HepG2 (cell line): ENCODE measurements around the gene SMCO4. TPM values are rescaled to one million over a fixed set of nuclear protein-coding genes. Genes with fewer than 3 reads are reported as not detected.
A peak's percentile ranks its signal among the peaks of the same experiment; 100 is the strongest.

Source experiments
- ATAC-seq: fragments of 200-7000 bp; cut with Tn5 transposase; 3 replicates; pipeline ENCODE4 v1.9.1; 2020; ENCODE audit warnings: mild to moderate bottlenecking, moderate library complexity
- BruUV-seq: library from RNA; stranded (reverse); fragments of 400-500 nt; replicated peaks from 2 replicates; lab custom pipeline; 2021; lab: Mats Ljungman, UMichigan
- CTCF ChIA-PET: fragments of 300-600 bp; formaldehyde crosslinking; extraction: SDS; loops from one replicate; lab custom pipeline; 2021; ENCODE audit warnings: low total read pairs, inconsistent platforms, low intra/inter-chr PET ratio; lab: Yijun Ruan, JAX
- POLR2A ChIA-PET: fragments of 350-600 bp; sonication (Branson Sonifier 250); formaldehyde crosslinking; loops from one replicate; lab custom pipeline; 2020; ENCODE audit warnings: antibody characterized with exemption, inconsistent platforms; lab: Yijun Ruan, JAX
- DNase-seq: peaks from one replicate; pipeline ENCODE4 v3.0.0-alpha.2; 2015; ENCODE audit warnings: low spot score
- FAIRE-seq: peaks from 3 replicates; lab custom pipeline; 2011; peaks lifted over from hg19 to GRCh38; lab: Jason Lieb, UNC
- H2AFZ ChIP-seq: one replicate; pipeline ENCODE4 v1.6.1; 2011; ENCODE audit warnings: low read length, inconsistent platforms
- H3K27ac ChIP-seq: fragments of 300-600 bp; 3 replicates; pipeline ENCODE4 v1.8.0; 2011; ENCODE audit warnings: mixed run types, mild to moderate bottlenecking, mixed read lengths, low read length, inconsistent platforms; ENCODE audit not compliant: insufficient read depth; ENCODE audit errors: extremely low read length
- H3K27me3 ChIP-seq, 2 experiments: fragments of 200-600 bp in 1 of 2; 2 replicates in 1 of 2; 3 replicates in 1 of 2; pipeline versions ENCODE4 v1.6.0 to v1.8.0; 2011; ENCODE audit warnings: low read length in 2 of 2, mild to moderate bottlenecking in 2 of 2, moderate library complexity in 2 of 2, inconsistent platforms in 1 of 2; ENCODE audit not compliant: insufficient read depth in 2 of 2, control insufficient read depth in 1 of 2
- H3K36me3 ChIP-seq, 2 experiments: fragments of 200-600 bp in 1 of 2; replicated peaks in 1 of 2; 2 replicates in 1 of 2; 3 replicates in 1 of 2; pipeline versions ENCODE4 v1.5.1 to v1.8.0; 2011; ENCODE audit warnings: low read length in 2 of 2, inconsistent platforms in 1 of 2; ENCODE audit not compliant: insufficient read depth in 2 of 2, control insufficient read depth in 1 of 2
- H3K4me1 ChIP-seq: 2 replicates; pipeline ENCODE4 v1.5.1; 2012; ENCODE audit warnings: low read length, inconsistent platforms; ENCODE audit not compliant: insufficient read depth
- H3K4me2 ChIP-seq: 2 replicates; pipeline ENCODE4 v1.6.0; 2011; ENCODE audit warnings: low read depth, low read length, inconsistent platforms
- H3K4me3 ChIP-seq, 3 experiments: fragments of 200-600 bp in 1 of 3; sonication (generic), shearing (Covaris generic) in 1 of 3; replicated peaks in 1 of 3; 2 replicates each; pipeline ENCODE4 v1.5.1; 2011 to 2016; ENCODE audit warnings: low read length in 3 of 3, inconsistent platforms in 2 of 3, low read depth in 2 of 3, mild to moderate bottlenecking in 2 of 3, control low read depth in 1 of 3, mixed read lengths in 1 of 3; ENCODE audit not compliant: insufficient read depth in 1 of 3
- H3K79me2 ChIP-seq: one replicate; pipeline ENCODE4 v1.6.1; 2011; ENCODE audit warnings: low read length, inconsistent platforms; ENCODE audit not compliant: insufficient read depth
- H3K9ac ChIP-seq: 2 replicates; pipeline ENCODE4 v1.6.0; 2011; ENCODE audit warnings: mild to moderate bottlenecking, low read depth, low read length, inconsistent platforms; ENCODE audit not compliant: insufficient read depth
- H3K9me3 ChIP-seq: 2 replicates; pipeline ENCODE4 v1.5.1; 2012; ENCODE audit warnings: mild to moderate bottlenecking, low read length
- H4K20me1 ChIP-seq: 2 replicates; pipeline ENCODE4 v1.6.0; 2011; ENCODE audit warnings: inconsistent platforms, mild to moderate bottlenecking, low read length, moderate library complexity; ENCODE audit not compliant: insufficient read depth
- DMAP1 ChIP-seq: IDR thresholded peaks from 2 replicates; pipeline ENCODE4 v1.6.1; 2016
- HDAC2 ChIP-seq: sonication (generic); formaldehyde crosslinking; IDR thresholded peaks from 2 replicates; pipeline ENCODE4 v1.4.0; 2020; ENCODE audit warnings: missing genetic modification reagents
- HNF4G ChIP-seq, 2 experiments: sonication (generic) in 1 of 2; formaldehyde crosslinking in 1 of 2; IDR thresholded peaks; 2 replicates each; pipeline versions ENCODE4 v1.4.0 to v1.6.1; 2011 to 2020; ENCODE audit warnings: borderline replicate concordance in 2 of 2, low read depth in 2 of 2, mild to moderate bottlenecking in 2 of 2, low read length in 1 of 2, missing genetic modification reagents in 1 of 2, moderate library complexity in 1 of 2
- KDM5A ChIP-seq: fragments of 200-600 bp; sonication (generic); IDR thresholded peaks from 2 replicates; pipeline ENCODE4 v1.7.0; 2018; ENCODE audit warnings: antibody characterized with exemption, mild to moderate bottlenecking, low read length, borderline replicate concordance
- MIER3 ChIP-seq: IDR thresholded peaks from 2 replicates; pipeline ENCODE4 v1.6.1; 2016; ENCODE audit warnings: missing compliant biosample characterization, borderline replicate concordance
- NFIC ChIP-seq: IDR thresholded peaks from 2 replicates; pipeline ENCODE4 v1.6.1; 2012; ENCODE audit warnings: mild to moderate bottlenecking, low read length, inconsistent platforms
- PLRG1 ChIP-seq: fragments of 450-650 bp; conservative IDR thresholded peaks from 2 replicates; pipeline ENCODE4 v1.6.1; 2016
- TARDBP ChIP-seq: sonication (generic); formaldehyde crosslinking; IDR thresholded peaks from 2 replicates; pipeline ENCODE4 v1.8.0; 2022; ENCODE audit warnings: mild to moderate bottlenecking, missing genetic modification reagents
- WGBS: methylation state at CpG from one replicate; pipeline ENCODE4 v1.1.6; 2017; ENCODE audit warnings: low lambda C conversion rate; 5-methylcytosine and 5-hydroxymethylcytosine counted together
- in situ Hi-C: cut with HindIII; loops from 2 replicates; pipeline ENCODE4 v1.10.0; 2017; ENCODE audit warnings: low pct_unique_long_range_greater_than_20kb; ENCODE audit not compliant: extremely low pct_ligation_motif_present
- intact Hi-C: fragments of 100-400 bp; cut with micrococcal nuclease; formaldehyde crosslinking; loops from one replicate; pipeline ENCODE4 v1.10.0; 2022; ENCODE audit not compliant: unreplicated experiment
- polyA plus RNA-seq, 8 experiments: library from polyadenylated mRNA; depleted of rRNA in 3 of 8; stranded (reverse) in 7 of 8; unstranded in 1 of 8; fragments of >200 nt; fragmentation: Illumina TruSeq in 4 of 8; extraction: Trizol in 4 of 8; gene quantifications; 2 replicates each; pipeline versions ENCODE4 v1.2.1 to v1.2.3, GENCODE V29; 2011 to 2016; ENCODE audit warnings: low read depth in 4 of 8, missing spikeins in 1 of 8, mixed read lengths in 1 of 8; ENCODE audit not compliant: insufficient read depth in 1 of 8
- total RNA-seq, 5 experiments: library from RNA; depleted of rRNA; stranded (reverse); fragments of >200 nt; fragmentation: Illumina TruSeq; extraction: Trizol; gene quantifications; 2 replicates each; pipeline ENCODE4 v1.2.3, GENCODE V29; 2016; ENCODE audit warnings: low read depth in 1 of 5
- TF ChIP-seq, protein P1 (sequence below): sonication (generic); formaldehyde crosslinking; conservative IDR thresholded peaks from 2 replicates; pipeline ENCODE4 v1.8.0; 2022; ENCODE audit warnings: missing genetic modification reagents
- TF ChIP-seq, protein P2 (sequence below): sonication (generic); formaldehyde crosslinking; IDR thresholded peaks from 2 replicates; pipeline ENCODE4 v1.4.0; 2020; ENCODE audit warnings: missing genetic modification reagents, borderline replicate concordance
- TF ChIP-seq, protein P3 (sequence below), 2 experiments: fragments of 450-650 bp in 1 of 2; sonication (generic) in 1 of 2; formaldehyde crosslinking; IDR thresholded peaks; 2 replicates each; pipeline versions ENCODE4 v1.5.0 to v1.8.0; 2020 to 2022; ENCODE audit warnings: mild to moderate bottlenecking in 1 of 2, missing genetic modification reagents in 1 of 2
- TF ChIP-seq, protein P4 (sequence below): sonication (generic); formaldehyde crosslinking; IDR thresholded peaks from 2 replicates; pipeline ENCODE4 v1.8.1; 2023; ENCODE audit warnings: mild to moderate bottlenecking, moderate library complexity, missing genetic modification reagents
- TF ChIP-seq, protein P5 (sequence below): sonication (generic); formaldehyde crosslinking; IDR thresholded peaks from 2 replicates; pipeline ENCODE4 v1.4.0; 2020; ENCODE audit warnings: mild to moderate bottlenecking, low read depth, missing genetic modification reagents

The SMCO4 gene
- total and polyA plus RNA-seq, 2 of the 13 experiments (the other 11 are each of a cell fraction or from before 2014, with no cell fraction given): 10.6 to 28.5 TPM

DNA sequence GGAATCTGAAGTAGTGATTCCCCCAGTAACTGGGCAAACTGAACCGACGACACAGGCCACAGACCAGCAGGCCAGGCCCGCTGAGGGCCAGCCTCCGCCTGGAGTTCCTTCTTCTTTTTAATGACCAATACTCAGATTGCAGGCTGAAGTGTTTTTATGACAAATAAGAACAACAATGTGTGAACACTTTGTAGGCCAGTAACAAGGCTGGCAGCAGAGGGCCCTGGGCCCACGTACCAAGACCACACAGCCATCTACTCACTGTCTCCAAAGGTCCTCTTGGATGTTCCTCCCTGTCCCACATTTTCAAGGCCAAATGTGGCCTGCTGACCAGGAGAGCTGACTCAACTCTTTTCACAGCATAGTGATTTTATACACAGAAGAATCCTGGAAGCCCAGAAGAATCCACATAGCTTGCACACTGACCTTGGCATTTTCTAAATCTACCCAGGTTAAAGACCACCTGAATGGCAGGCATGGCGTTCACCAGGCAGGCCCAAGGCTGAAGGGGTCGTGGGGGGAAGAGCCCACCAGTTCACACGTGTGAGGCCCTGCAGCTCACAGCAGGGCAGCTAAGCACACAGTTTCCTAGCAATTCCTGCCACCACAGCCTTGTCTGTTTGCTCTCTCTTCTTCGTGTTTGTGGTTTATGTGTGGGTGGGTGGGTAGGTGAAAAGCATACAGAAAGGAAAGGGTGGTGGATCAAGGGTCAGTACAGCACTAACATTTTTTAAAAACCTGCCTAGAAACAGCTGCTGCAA, 13.3 kb downstream of the SMCO4 start:
- no TSS peak for BruUV-seq
- peak; percentile 84 for ATAC-seq
- in situ Hi-C loops: loop anchor here (5.0 kb wide), 1 partner anchor 38 kb away; no protein-coding TSS in a partner anchor
- TF ChIP-seq, protein P1, sequence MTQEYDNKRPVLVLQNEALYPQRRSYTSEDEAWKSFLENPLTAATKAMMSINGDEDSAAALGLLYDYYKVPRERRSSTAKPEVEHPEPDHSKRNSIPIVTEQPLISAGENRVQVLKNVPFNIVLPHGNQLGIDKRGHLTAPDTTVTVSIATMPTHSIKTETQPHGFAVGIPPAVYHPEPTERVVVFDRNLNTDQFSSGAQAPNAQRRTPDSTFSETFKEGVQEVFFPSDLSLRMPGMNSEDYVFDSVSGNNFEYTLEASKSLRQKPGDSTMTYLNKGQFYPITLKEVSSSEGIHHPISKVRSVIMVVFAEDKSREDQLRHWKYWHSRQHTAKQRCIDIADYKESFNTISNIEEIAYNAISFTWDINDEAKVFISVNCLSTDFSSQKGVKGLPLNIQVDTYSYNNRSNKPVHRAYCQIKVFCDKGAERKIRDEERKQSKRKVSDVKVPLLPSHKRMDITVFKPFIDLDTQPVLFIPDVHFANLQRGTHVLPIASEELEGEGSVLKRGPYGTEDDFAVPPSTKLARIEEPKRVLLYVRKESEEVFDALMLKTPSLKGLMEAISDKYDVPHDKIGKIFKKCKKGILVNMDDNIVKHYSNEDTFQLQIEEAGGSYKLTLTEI (CRISPR knock-in tag): no peak
- TF ChIP-seq MIER3 (CRISPR knock-in tag) (no peak), HNF4G (IDR thresholded peaks at IDR 0.05; ENCODE audit: borderline replicate concordance, low read depth, low read length) (0 out of 2 replicates have a peak, but pooled peaks have one; percentile 15), HNF4G (CRISPR knock-in tag; IDR thresholded peaks at IDR 0.05; ENCODE audit: borderline replicate concordance, low read depth) (0 out of 2 replicates have a peak, but pooled peaks have one; percentile 62), DMAP1 (CRISPR knock-in tag) (peak; percentile 29; the same call in 1 of the 2 replicates), HDAC2 (CRISPR knock-in tag) (peak; percentile 59; the same call in 1 of the 2 replicates), TARDBP (CRISPR knock-in tag) (peak; percentile 50; the same call in 1 of the 2 replicates), KDM5A (no peak), NFIC (no peak), PLRG1 (no peak)
- TF ChIP-seq, protein P2, sequence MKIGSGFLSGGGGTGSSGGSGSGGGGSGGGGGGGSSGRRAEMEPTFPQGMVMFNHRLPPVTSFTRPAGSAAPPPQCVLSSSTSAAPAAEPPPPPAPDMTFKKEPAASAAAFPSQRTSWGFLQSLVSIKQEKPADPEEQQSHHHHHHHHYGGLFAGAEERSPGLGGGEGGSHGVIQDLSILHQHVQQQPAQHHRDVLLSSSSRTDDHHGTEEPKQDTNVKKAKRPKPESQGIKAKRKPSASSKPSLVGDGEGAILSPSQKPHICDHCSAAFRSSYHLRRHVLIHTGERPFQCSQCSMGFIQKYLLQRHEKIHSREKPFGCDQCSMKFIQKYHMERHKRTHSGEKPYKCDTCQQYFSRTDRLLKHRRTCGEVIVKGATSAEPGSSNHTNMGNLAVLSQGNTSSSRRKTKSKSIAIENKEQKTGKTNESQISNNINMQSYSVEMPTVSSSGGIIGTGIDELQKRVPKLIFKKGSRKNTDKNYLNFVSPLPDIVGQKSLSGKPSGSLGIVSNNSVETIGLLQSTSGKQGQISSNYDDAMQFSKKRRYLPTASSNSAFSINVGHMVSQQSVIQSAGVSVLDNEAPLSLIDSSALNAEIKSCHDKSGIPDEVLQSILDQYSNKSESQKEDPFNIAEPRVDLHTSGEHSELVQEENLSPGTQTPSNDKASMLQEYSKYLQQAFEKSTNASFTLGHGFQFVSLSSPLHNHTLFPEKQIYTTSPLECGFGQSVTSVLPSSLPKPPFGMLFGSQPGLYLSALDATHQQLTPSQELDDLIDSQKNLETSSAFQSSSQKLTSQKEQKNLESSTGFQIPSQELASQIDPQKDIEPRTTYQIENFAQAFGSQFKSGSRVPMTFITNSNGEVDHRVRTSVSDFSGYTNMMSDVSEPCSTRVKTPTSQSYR (CRISPR knock-in tag): no peak
- TF ChIP-seq, protein P3, sequence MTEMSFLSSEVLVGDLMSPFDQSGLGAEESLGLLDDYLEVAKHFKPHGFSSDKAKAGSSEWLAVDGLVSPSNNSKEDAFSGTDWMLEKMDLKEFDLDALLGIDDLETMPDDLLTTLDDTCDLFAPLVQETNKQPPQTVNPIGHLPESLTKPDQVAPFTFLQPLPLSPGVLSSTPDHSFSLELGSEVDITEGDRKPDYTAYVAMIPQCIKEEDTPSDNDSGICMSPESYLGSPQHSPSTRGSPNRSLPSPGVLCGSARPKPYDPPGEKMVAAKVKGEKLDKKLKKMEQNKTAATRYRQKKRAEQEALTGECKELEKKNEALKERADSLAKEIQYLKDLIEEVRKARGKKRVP (CRISPR knock-in tag; IDR thresholded peaks at IDR 0.05): no peak
- TF ChIP-seq, protein P4, sequence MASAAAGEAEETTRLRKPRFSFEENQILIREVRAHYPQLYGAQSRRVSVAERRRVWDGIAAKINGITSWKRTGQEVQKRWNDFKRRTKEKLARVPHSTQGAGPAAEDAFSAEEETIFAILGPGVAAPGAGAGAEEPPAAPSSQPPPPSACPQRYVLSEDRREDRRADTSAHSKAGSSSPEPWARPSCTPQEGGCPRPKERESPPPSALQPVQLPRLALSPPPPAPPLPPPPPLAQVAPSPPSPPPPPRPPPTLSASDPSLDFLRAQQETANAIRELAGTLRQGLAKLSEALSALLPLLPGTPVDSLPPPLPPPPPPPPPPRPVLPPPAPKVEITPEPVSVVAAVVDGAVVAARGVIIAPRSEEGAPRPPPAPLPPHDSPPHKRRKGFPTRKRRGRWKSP (CRISPR knock-in tag): no peak
- TF ChIP-seq, protein P5, sequence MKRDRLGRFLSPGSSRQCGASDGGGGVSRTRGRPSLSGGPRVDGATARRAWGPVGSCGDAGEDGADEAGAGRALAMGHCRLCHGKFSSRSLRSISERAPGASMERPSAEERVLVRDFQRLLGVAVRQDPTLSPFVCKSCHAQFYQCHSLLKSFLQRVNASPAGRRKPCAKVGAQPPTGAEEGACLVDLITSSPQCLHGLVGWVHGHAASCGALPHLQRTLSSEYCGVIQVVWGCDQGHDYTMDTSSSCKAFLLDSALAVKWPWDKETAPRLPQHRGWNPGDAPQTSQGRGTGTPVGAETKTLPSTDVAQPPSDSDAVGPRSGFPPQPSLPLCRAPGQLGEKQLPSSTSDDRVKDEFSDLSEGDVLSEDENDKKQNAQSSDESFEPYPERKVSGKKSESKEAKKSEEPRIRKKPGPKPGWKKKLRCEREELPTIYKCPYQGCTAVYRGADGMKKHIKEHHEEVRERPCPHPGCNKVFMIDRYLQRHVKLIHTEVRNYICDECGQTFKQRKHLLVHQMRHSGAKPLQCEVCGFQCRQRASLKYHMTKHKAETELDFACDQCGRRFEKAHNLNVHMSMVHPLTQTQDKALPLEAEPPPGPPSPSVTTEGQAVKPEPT: no peak

More for the DNA sequence above, 13.3 kb downstream of the SMCO4 start:
- DNase-seq (peak; percentile 74), FAIRE-seq (peak; percentile 91)
- Histone ChIP-seq H2AFZ (no peak overlapping the region), H3K4me3 (peak overlapping the region; percentile 12 to 55 (median 40); a peak in 5 of 6 replicates), H3K4me1 (peaks cover 69% of the 10 kb centered on the region), H3K36me3 (no peaks in the 10 kb centered on the region), H3K9me3 (no peaks in the 10 kb centered on the region), H3K79me2 (peaks cover 10% of the 10 kb centered on the region), H3K27ac (peak overlapping the region; percentile 75), H3K27me3 (no peaks in the 10 kb centered on the region), H3K9ac (peak overlapping the region; percentile 41), H3K4me2 (peak overlapping the region; percentile 78), H4K20me1 (no peaks in the 10 kb centered on the region)
- intact Hi-C loops: loop anchor here (1.0 to 5.0 kb wide), 5 partner anchors 12 to 132 kb away; partner anchors contain the start of gene CEP295
- ChIA-PET CTCF (interaction anchor here (1.2 kb wide), 1 partner anchor 13 kb away, joined by 3 read pairs; the partner anchor contains the start of gene SMCO4), POLR2A (interaction anchor here (0.6 to 4.4 kb wide), 7 partner anchors 9 to 222 kb away, joined by 3 to 39 read pairs (median 8); partner anchors contain the start of genes C11orf54 and TAF1D)
- 35% methylated on average over 9 of the region's 9 CpGs for WGBS
